ENCODE measurements around the gene SRPK2. TPM values are rescaled to one million over a fixed set of nuclear protein-coding genes. Genes with fewer than 3 reads are reported as not detected.

SRPK2 gene
- total RNA-seq, 3 donors from 2014 or later, result 44.6 to 68.2 (median 60.6) TPM

DNA sequence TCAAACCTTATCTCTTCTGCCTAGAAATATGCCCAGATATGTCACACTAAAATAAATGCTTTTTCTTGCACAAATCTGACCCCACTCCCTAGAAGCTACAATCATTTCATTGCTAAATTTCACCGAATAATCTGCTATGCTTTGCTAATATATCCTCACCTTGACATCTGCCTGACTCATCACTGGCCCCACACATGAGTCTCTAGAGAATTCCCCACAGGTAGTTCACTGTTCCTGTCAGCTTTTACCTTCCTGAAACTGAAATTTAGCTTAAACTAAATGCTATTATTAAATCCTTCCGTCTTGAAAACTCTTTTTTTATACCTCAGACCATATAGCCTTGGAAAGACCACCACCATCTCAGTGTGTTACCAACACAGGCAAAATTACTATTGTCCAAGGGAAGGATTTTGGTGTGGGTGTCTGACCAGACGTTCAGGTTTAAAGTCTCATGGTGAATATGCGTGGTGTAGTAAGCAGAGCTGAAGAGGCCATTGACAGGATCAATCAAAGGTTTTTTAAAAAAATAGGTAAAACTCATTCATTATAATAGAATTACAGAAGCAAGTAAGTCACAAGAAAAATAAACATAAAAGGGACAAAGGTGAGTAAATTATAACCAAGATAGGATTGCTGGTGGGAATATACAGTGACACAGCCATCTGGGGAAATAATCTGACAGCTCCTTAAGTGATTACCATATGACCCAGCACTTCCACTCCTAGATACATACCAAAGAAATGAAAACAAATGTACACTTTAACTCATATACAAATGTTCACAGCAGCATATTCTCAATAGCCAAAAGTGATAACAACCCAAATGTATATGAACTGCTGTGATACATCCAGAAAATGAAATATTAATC lies 201.2 kb downstream of the SRPK2 start:
- no peak for DNase-seq (ENCODE audit: low spot score in 2 of 2)
- H3K36me3 ChIP-seq, result no peaks in the 10 kb centered on the region
- intact Hi-C loops (cut with DNase I; ENCODE audit: low total_unique reads), result no loop called here
- H3K27ac ChIP-seq, result no peak overlapping the region
- H3K4me3 ChIP-seq, result no peak overlapping the region
- H3K9me3 ChIP-seq, result no peaks in the 10 kb centered on the region
- no peaks in the 10 kb centered on the region for H3K27me3 ChIP-seq
- H3K4me1 ChIP-seq, result no peaks in the 10 kb centered on the region
- no peak for TF ChIP-seq POLR2AphosphoS5 (IDR thresholded peaks at IDR 0.05)
- TF ChIP-seq POLR2A (IDR thresholded peaks at IDR 0.05), result no peak
- TF ChIP-seq, protein P1, sequence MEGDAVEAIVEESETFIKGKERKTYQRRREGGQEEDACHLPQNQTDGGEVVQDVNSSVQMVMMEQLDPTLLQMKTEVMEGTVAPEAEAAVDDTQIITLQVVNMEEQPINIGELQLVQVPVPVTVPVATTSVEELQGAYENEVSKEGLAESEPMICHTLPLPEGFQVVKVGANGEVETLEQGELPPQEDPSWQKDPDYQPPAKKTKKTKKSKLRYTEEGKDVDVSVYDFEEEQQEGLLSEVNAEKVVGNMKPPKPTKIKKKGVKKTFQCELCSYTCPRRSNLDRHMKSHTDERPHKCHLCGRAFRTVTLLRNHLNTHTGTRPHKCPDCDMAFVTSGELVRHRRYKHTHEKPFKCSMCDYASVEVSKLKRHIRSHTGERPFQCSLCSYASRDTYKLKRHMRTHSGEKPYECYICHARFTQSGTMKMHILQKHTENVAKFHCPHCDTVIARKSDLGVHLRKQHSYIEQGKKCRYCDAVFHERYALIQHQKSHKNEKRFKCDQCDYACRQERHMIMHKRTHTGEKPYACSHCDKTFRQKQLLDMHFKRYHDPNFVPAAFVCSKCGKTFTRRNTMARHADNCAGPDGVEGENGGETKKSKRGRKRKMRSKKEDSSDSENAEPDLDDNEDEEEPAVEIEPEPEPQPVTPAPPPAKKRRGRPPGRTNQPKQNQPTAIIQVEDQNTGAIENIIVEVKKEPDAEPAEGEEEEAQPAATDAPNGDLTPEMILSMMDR (IDR thresholded peaks at IDR 0.05), result no peak

DNA sequence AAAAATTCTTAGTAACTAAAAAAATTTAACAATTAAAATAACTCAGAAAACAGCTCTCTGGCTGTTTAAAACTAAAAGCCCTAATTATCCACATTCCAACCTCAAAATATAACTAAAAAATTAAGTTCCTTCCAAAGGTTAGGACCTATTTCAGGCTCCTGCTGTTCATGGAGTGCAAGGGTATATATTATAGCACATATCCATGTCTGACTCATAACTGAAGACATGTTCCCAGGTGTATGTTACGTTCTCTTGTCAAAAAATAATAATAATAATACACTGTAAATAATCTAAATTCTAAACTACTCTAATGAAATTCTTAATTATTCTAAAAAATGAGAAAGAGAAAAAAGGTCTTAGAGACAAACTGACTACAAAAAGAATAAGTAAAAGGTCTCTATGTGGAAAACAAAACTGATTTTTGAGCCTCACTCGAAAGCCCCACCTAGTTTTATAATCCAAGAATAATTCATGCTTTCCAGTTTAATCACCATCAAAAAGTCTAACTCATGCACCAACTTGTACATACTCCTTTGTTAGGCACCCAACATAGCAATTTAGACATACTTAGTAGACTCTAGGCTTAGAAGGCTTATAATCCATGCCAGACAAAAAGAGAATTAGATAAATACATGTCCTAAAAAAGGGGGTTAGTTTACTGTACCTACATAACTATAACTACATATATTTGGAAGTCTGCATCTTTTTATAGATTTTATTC lies 203.3 kb downstream of the SRPK2 start:
- no peaks in the 10 kb centered on the region for H3K4me1 ChIP-seq
- no peak overlapping the region for H3K27ac ChIP-seq
- no peaks in the 10 kb centered on the region for H3K27me3 ChIP-seq
- no peak overlapping the region for H3K4me3 ChIP-seq
- intact Hi-C loops (cut with DNase I; ENCODE audit: low total_unique reads), result no loop called here
- no peak for DNase-seq (ENCODE audit: low spot score in 2 of 2)
- H3K9me3 ChIP-seq, result no peaks in the 10 kb centered on the region
- H3K36me3 ChIP-seq, result no peaks in the 10 kb centered on the region
- TF ChIP-seq POLR2AphosphoS5 (IDR thresholded peaks at IDR 0.05), result no peak
- TF ChIP-seq, protein P1 (IDR thresholded peaks at IDR 0.05), result no peak
- TF ChIP-seq POLR2A (IDR thresholded peaks at IDR 0.05), result no peak

DNA sequence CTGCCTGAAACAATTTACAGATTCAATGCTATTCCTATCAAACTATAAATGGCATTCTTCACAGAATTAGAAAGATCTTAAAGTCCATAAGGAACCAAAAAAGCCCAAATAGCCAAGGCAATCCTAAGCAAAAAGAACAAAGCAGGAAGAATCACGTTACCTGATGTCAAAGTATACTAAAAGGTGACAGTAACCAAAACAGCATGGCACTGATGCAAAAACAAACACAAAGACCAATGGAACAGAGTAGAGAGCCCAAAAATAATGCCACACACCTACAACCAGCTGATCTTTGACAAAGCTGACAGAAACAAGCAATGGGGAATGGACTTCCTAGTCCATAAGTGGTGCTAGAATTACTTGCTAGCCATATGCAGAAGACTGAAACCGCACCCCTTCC lies 208.7 kb downstream of the SRPK2 start:
- Histone ChIP-seq H3K9me3 (peaks cover 0 to 3% of the 10 kb centered on the region in 2 donors), H3K4me1 (no peaks in the 10 kb centered on the region), H3K4me3 (no peak overlapping the region), H3K36me3 (no peaks in the 10 kb centered on the region), H3K27me3 (no peaks in the 10 kb centered on the region), H3K27ac (no peak overlapping the region)
- no peak for DNase-seq (ENCODE audit: low spot score in 2 of 2)
- intact Hi-C loops (cut with DNase I; ENCODE audit: low total_unique reads), result no loop called here
- TF ChIP-seq, protein P1 (IDR thresholded peaks at IDR 0.05), result no peak
- no peak for TF ChIP-seq POLR2A (IDR thresholded peaks at IDR 0.05)
- TF ChIP-seq POLR2AphosphoS5 (IDR thresholded peaks at IDR 0.05), result no peak

DNA sequence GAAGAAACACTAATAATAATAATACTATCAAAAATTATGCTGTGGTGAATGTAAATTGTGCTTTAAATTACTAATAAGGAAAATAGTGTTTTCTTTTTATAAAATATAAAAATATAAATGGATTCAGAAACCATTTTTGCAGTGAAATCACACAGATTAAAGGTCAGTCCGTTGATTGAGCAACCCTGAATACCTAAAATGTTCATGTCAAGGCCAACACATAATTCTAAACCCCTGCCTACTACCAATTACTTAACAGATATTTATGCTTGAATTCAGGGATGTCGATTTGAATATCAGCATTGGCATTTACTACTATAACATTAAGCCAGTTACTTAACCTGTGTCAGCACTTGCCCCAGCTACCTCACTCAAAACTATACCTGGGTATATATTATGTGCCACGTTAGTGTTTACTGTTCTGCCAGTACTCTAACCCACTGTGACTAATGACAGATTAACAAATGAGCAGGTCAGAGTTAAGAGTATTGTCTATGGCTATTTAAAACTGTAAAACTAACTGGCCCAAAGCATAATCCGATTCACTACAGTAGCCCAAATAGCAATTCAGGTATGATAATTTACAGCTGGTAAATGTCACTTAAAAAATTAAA lies 209.7 kb downstream of the SRPK2 start:
- TF ChIP-seq POLR2A (IDR thresholded peaks at IDR 0.05), result no peak
- TF ChIP-seq, protein P1 (IDR thresholded peaks at IDR 0.05), result no peak
- no peak overlapping the region for H3K27ac ChIP-seq
- no peaks in the 10 kb centered on the region for H3K27me3 ChIP-seq
- no peaks in the 10 kb centered on the region for H3K36me3 ChIP-seq
- no peak overlapping the region for H3K4me3 ChIP-seq
- DNase-seq (ENCODE audit: low spot score in 2 of 2), result no peak
- H3K9me3 ChIP-seq, result peaks cover 0 to 3% of the 10 kb centered on the region in 2 donors
- no peaks in the 10 kb centered on the region for H3K4me1 ChIP-seq
- intact Hi-C loops (cut with DNase I; ENCODE audit: low total_unique reads), result no loop called here

All from breast epithelium (tissue), 4 donors.